LNCAP (cell line): Measurements from ENCODE around the gene PROCA1.

Experiments
- CTCF ChIP-seq: fragments of 450-650 bp; IDR thresholded peaks from 2 replicates; pipeline ENCODE4 v1.5.1; 2017; ENCODE audit warnings: mild to moderate bottlenecking

PROCA1 gene

GRCh38 chr17:28686296-28686695 lies 25.4 kb downstream of the PROCA1 start:
- no peak for TF ChIP-seq CTCF

- no peak for TF ChIP-seq CTCF
These were observed 26.3 kb downstream of the PROCA1 start for GRCh38 chr17:28685366-28685765.

- peak; percentile 44 for TF ChIP-seq CTCF
These were observed 26.7 kb downstream of the PROCA1 start for GRCh38 chr17:28684963-28685362.

- TF ChIP-seq CTCF = no peak
These were observed 29.0 kb downstream of the PROCA1 start for GRCh38 chr17:28682655-28683054.

- peak; percentile 89 for TF ChIP-seq CTCF
These were observed 35.7 kb downstream of the PROCA1 start for GRCh38 chr17:28675980-28676379.

GRCh38 chr17:28675490-28675889 lies 36.2 kb downstream of the PROCA1 start:
- TF ChIP-seq CTCF = no peak

GRCh38 chr17:28669918-28670317 lies 41.8 kb downstream of the PROCA1 start:
- no peak for TF ChIP-seq CTCF

GRCh38 chr17:28667870-28668269 lies 43.8 kb downstream of the PROCA1 start:
- no peak for TF ChIP-seq CTCF
